Stimulated activated CD8-positive, alpha-beta memory T cell treated with anti-CD3 and anti-CD28 coated beads, Interleukin-2, amount 100 ng/mL, for 48 hours (primary cell): ENCODE data around the gene COL16A1.
A peak's percentile ranks its signal among the peaks of the same experiment; 100 is the strongest.
"Not testable (repeated sequence)": the region's sequence is repeated elsewhere in the genome, so short reads cannot be mapped to it uniquely, and the experiment has no call there.

Experiments
- DNase-seq, 2 donors: peaks; one replicate each; pipeline ENCODE4 v3.0.0-alpha.2; 2020; ENCODE audit warnings: low read depth in 2 of 2

COL16A1 gene

DNA sequence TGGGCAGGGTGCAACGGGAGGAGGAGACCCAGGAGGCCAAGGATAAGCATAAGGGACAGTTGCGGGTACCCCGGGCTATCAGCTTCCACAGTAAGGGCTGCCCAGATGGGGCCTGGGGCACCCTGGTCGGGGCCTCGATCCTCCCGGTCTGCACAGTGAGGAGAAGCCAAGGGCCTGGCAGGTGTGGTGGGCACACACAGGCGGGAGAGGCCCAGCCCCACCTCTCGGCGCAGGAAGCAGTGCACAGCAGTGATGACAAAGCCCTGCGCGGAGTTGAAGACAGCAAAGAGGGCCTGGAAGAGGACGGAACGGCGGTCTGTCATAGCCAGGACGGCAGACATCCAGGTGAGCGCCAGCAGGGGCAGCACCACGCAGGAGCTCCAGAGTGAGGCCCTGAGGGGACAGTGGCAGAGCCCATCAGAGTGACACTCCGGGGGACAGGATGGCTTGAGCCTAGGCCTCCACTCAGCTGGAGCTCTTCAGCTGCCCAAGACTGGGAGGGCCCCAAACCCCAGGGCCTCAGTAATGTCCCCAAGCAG, 29.0 kb upstream of the COL16A1 start:
- no peak for DNase-seq

DNA sequence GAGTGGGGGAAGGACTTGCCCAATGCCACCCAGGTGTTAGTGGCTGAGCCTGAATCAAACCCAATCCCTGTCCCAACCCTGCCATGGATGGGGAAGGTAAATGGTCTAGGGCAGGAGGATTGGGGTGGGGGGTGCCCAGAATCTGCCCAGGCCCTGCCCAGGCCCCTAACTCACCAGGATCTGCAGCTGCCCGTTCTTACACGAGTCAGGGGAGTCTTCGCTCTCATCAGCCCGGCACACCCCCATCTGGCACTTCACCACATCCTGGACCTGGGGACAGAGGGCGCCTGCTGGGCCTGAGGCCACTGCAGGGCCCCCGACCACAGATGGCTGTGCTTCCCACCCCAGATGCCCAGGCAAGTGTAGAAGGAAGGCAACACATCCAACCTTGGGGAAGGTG, 28.5 kb upstream of the COL16A1 start:
- DNase-seq: no peak

DNA sequence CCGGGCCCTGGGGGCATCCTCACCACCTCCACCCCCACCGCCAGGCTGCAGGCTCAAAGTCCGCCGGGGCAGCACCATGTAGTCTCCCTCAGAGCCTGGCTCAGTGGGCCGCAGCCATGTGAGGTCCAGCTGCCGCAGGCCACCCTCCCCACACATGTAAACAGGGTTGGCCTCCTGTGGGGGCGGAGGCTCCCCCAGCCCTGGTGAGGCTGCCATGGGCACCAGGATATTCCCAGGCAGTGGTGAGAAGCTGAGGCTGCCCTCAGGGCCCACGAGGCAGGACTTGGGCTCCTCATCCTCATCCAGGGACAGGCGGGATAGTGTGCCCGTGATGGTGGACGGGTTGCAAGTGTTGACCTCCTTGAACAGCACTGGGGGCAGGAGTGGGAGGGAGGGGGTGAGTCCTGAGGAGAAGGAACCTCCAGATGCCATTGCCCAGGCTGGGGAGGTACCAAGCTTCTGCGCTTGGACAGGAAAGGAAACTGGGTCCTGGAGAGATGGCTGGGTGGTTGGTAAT, 27.3 kb upstream of the COL16A1 start:
- DNase-seq: no peak

DNA sequence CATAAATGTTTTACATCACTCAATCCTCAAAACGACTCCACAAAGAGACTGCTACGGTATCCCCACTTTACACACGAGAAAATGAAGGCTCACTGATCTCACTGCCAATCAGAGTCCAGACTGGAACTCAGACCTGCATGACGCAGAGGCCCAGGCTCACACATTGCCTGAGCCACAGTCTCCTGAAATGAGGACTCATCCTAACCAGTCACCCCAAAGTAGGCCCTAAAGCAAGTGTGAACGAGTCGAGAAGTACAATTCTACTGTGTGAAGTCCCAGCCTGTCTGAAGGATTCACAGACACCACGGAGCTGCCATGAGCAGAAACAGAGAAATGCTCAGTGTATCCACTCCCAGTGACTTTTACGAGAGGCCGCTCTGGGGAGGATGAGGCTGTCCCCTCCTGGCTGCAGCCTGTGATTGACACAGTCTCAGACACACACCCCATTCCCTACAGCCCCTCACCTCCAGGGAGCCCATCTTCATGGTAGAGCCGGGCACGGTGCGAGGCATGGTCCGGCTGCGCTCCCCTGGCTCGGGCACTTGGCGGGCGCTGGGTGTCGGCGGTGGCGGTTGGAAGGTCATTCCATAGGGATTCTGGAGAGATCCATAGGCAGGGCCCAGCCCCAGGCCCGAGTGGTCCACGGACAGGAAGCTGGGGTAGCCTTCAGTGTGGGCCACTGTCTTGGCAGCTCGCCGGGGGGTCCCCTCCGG, 26.7 kb upstream of the COL16A1 start:
- DNase-seq: no peak

DNA sequence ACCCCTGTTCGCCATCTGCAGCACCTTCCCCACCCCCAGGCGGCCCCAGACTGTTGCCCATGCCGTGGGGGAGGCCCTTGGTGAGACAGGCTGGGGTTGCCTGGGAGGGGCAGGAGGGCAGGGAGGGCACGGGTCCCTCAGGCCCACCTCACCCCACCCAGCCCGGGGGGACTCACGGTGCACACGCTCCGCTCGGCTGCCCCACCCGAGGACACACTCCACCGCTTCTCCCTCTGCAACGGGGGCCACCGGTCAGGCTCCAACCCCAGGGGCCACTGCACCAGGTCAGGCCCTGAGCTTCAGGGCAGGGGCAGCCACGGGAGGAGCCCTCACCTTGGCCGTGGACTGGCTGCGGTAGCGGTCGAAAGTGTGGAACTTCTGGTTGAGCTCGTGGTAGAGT, 24.0 kb upstream of the COL16A1 start:
- DNase-seq: no peak

DNA sequence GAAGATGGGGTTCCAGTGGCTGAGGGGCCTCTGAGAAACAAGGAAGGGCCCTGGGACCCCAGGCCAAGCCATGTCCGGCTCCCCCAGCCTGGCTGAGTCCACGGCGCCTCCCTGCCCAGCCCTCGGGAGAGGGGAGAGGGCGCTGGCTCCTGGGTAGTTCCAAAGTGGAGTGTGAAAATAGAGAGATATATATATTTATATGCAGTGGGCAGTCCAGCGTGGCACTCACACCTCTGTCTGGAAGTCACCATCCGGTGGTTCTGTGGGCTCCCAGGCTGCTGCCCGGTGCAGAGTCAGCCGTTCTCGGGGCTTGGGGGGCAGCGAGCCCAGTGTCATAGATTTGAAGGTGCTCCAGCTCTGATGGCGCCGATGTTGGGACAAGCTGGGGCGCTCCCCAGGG, 23.4 kb upstream of the COL16A1 start:
- DNase-seq: no peak

DNA sequence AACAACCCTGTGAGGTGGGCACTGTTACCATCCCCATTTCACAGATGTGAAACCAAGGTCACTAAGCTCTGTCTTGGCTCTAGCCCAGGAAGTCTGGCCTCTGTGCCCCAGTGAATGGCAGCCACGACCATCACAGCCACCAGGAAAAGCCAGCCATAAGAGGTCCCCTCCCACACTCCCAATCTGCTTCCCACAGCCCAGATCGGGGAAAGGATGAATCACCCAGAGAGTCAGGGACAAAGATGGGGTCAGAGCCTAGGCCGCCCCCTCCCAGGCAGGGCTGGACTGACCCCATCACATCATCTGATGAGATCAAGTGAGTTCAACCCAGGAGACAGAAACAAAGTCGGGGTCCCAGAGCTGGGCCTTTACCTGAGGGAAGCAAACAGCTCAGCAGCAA, 22.9 kb upstream of the COL16A1 start:
- DNase-seq: no peak

DNA sequence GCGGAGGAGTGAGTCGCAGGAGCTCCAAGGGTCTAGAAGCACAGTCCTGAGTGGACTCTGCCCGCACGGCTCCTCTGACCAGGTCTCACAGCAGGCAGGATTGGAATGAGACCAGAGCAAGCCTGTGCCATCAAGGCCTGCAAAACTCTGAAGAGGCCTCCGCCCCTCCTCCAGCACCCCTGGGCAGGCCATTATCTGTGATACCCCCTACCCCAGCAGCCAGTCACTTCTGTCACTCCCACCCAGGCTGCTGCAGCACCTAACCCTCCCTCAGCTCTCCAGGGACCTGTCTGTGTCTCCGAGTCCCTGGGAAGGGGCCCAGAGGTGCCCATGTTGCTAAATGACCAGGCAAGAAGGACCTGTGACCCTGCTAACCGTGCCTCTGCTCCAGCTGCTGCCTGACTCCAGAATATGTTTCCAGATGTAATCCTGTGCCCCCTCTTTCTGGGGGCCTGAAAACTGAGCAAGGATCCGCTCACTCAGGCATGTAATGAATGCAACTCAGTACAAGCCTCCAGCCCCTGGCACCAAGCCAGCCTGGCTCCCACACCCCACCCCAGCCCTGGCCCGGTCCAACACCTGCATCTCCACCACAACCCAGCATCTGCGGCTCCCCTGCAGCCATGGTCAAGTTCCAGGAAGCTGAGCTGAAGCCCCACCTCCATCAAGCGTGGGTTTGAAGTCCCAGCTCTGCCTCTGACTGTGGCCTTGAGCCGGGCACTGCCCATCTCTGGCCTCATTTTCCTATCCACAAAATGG, 22.1 kb upstream of the COL16A1 start:
- no peak for DNase-seq

DNA sequence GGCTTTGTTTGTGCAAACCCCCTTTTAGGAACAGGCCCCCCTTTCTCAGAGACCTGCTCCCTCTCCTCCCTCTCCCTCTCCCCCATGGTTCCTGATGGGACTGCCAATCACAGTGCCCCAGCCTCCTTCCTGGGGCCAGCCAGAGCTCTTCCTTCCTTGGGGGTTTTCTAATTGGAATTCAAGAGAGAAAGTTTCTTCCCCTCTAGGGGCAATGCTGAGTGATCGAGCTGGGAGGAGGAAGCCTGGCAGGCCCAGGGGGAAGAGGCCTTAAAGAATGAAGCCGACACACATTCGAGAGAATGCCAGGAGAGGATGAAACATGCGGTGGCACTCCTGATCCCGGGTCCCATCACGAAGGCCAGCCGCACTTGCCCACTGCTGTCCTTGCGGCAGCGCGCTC, 21.3 kb upstream of the COL16A1 start:
- no peak for DNase-seq

DNA sequence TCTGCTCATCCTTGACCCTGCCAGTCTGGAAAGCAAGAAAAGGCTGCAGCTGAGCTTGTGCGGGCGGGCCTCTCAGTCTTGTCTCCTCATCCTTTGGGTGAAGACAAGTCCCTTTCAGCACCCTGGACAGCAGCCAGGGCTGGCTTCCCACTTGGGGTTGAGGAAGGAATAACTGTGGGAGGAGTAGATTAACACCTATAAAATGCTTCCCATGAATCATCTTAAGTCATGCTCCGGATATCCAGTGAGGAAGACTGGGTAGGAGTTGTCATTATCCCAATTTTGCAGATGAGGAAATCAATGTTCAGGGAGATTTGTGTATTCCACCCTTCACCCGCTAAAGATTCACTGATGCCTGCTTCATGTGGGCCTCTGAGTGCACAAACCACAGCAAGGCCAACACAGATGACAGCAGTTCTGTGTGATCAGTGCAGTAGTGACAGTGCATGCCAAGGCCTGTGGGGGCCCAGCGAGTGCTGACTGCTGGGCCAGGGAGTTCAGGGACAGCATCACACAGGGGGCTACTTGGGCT, 20.1 kb upstream of the COL16A1 start:
- DNase-seq: peak in 1 of 2 donors; percentile 42

DNA sequence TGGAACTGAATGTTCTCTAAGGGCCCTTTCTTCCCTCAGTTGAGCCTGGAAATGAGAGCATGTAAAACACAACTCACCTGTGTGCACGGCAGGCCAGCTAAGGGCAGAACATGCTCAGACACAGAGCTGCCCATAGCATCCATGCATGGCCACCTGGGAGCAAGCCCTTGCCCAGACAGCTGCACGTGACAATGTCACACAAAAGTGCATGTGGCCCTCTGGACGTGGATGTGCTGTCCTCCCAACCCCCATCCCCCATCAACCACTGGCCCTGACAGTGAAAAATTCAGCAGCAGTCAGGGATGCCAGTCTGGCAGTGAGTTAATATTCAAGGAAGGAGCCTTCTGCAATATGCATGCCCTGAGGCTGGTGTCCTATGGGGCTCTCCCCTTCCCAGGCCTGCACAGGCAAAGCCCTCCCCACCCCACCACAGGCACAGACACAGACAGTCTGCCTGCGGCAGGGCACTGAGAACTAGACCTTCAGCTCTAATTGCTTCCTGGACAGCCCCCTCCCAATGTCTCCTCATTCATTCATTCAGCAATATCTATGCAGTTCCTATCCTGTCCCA, 14.6 kb upstream of the COL16A1 start:
- no peak for DNase-seq

DNA sequence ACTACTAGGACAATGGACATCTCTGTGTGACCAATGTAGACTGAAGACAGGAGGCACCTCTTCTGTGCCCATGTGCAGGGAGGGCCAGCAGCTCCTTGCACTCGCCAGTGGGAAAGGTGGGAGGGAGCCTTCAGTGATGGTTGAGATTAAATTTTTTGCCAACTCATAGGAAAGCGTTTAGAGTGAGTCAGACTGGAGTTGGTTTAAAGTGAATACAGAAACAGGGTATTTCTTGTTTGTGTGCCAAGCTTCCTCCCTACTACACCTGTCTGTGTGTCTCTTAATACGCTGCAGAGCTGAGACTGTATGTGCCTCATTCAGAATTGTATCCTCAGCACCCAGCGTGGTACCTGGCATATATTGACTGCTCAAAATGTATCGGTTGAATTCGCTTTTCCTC, 13.5 kb upstream of the COL16A1 start:
- no peak for DNase-seq

DNA sequence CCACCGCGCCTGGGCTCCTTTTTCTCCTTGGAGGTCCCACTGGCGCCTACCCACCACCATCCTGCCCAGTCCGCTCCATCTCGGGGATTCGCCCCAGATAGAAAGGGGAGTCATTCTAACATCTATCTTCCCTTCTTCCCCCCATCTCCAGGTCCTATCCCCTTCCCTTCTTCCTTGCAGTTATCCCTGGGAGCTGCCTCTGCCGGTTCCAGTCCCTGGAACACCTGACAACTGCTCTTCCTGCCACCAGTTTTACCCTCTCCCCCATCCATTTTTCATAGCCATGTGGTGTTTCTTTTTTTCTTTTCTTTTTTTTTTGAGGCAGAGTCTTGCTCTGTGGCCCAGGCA, 12.0 kb upstream of the COL16A1 start:
- DNase-seq: no peak

DNA sequence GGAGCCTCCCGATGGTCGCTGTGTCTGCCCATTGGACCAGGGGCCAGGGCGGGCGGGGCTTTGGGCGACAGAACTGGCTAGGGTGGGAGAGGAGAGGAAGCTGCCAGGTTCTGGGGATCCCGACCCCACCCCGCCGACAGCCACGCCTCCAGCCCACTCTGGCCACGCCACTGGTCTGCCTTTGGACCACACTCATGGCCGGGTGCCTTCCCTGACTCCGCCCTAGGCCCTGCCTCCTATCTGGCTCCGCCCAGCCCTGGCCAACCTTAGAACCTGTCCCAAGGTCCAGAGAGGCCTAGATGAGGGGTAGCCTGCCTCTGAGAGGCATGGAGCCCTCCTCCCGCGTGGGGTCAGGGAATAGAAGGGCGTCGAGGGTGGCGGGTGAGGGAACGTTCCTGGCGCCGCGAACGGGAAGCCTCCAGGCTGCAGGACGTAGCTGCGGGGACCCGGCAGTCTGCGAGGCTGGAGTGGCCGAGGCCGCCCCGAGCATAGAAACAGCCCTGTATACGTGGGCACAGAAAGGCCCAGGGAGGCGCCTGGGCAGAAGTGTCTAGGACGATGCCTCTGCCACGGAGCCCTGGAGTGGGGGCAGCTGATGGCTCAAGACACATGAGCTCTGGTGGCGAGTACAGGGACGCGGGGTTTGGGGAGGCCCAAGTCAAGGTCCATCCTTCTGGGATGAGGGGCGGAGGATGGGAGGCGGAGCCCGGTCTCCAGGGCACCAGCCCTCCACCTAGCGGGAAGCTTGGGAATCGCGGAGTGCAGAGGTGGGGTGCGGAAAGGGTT, 11.5 kb upstream of the COL16A1 start:
- peak in 1 of 2 donors; percentile 38 for DNase-seq

DNA sequence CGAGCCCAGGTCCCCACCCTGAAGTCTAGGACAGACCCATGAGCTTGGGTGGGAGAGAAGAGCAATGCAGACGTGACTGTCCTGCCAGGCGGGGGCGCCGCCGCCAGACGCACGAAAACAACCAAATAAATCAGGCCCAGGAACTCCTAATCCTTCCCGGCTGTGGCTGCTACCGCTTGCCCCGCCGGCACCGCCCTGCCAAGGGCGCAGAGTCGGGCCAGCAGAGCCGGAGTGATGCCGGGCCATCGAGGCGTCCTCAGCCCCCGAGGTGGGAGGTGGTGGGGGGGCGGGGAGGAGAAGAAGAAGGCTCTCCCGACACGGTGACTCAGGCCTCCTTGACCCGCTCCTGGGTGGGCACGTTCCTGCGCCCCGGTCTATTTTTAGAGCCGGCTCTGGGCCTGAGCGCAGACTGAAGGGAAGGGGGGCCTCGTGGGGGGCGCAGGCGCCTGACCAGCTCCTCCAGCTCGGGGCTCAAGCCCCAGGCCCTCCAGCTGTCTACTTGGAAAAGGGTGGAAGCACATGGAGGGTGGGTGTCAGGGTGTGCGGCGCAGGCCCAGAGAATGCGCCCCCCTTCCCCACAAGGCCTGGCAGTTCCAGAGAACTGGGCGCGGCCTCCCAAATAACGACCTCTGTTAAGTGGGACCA, 10.7 kb upstream of the COL16A1 start:
- DNase-seq: no peak

DNA sequence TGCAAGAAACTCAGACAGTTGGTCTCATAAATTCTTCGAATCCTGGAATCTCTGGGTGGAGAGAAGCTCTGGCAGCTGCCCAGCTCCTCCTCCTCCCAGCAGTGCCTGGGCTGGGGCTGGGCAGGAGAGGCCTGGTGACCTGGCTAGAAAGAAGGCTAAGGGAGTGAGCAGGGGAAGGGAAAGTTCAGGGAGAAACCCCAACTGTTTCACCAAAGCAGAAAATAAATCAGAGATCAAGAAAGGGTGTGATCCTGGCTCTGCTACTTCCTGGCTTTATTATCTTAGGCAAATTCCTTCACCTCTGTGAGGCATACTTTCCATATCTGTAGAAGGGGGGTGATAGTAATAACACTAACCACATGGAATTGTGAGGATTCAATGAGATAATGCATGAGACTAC, 8.8 kb upstream of the COL16A1 start:
- DNase-seq: no peak

DNA sequence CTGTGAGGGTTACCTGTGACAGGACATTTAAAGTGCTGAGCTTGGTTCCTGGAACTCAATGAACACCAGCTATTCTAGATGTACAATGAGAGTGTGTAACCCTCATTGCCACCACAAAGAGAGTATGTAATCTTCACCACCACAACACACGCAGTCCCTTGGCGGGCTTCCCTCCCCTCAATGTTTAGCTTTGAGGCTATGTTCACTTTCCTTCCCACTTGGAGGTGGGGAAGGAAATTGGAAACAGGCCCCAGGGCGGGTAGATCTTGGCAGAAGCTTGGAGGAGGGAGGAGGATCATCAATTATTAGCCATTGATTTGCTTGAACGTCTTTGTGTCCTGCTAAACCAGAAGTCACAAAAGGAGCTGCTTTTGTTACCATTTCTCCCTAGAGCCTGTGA, 8.3 kb upstream of the COL16A1 start:
- DNase-seq: no peak

DNA sequence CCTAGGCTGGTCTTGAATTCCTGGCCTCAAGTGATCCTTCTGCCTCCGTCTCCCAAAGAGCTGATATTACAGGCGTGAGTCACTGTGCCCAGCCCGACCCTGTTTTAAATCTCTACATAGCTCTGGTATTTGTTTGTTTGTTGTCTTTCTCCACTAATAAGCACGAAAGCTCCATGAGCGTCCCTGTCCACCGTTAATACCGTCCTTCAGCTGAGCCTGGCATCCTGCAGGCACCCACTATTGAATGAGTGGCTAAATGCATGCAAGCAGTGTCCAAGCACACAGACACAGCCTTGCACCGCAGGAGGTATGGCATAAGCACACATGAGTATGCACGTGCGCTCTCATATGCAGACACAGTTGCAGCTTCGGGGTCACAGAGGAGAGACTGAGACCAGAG, 4.5 kb upstream of the COL16A1 start:
- DNase-seq: no peak

DNA sequence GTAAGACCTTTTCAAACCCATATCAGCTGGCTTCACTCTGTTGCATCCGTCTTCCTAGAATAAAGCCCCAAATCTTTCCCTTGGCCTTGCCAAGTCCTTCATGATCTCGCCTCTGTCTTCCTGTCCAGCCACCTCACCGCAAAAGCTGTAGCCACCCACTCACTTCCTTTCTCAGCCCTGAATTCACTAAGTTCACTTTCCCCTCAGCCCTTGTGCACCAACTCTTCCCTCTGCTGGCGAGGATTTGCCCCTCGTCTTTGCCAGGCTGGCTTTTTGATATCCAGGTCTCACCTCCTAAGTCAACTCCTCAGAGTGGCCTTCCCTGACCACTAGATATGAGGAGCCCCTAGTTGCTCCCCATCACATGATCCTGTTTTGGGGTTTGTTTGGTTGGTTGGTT, 3.9 kb upstream of the COL16A1 start:
- DNase-seq: no peak

DNA sequence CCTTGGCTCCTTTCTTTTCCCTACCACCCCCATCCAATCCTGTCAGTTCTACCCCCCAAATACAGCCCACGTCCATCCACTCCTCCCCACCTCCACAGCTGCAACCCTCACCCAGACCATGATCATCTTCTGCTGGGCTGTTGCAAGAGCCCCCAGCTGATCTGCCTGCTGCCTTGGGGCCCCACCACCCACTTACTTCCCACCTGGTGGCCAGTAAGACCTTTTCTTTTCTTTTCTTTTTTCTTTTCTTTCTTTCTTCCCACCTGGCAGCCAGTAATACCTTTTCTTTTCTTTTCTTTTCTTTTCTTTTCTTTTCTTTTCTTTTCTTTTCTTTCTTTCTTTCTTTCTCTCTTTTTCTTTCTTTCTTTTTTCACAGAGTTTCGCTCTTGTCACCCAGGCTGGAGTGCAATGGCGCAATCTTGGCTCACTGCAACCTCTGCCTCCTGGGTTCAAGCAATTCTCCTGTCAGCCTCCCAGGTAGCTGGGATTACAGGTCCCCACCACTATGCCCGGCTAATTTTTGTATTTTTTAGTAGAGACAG, 3.3 kb upstream of the COL16A1 start:
- not testable (repeated sequence) for DNase-seq
